GM10847 (cell line): ENCODE measurements around the gene COX4I2.

ENCODE experiments used
- POLR2A ChIP-seq: IDR thresholded peaks from 2 replicates; pipeline ENCODE4 v1.6.1; 2011; ENCODE audit not compliant: insufficient read length; ENCODE audit errors: extremely low read depth

Gene COX4I2

DNA sequence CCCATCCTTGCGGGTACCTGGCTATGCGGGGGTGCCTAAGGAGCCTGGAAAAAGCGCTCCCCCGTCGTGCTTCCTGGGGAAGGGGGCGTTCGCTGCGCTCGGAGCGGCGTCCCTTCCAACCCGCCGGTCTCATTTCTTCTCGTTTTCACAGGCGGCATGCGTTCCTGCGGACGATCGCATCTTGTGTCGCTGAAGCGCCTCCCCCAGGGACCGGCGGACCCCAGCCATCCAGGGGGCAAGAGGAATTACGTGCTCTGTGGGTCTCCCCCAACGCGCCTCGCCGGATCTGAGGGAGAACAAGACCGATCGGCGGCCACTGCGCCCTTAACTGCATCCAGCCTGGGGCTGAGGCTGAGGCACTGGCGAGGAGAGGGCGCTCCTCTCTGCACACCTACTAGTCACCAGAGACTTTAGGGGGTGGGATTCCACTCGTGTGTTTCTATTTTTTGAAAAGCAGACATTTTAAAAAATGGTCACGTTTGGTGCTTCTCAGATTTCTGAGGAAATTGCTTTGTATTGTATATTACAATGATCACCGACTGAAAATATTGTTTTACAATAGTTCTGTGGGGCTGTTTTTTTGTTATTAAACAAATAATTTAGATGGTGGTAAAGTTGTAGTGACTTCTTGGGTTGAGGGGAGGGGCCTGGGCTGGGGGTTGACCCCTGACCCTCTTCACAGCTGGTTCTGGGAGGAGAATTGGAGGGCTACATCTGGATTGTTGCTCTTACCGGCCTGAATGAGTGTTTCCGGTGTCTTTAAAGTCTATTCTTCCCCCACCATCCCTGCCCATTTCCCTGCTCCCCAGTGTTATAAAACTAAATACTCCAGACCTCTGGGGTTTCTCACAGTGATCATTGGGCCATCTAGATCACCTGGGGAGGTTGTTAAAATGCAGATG is 31.6 kb upstream of the COX4I2 start:
- no peak for TF ChIP-seq POLR2A

DNA sequence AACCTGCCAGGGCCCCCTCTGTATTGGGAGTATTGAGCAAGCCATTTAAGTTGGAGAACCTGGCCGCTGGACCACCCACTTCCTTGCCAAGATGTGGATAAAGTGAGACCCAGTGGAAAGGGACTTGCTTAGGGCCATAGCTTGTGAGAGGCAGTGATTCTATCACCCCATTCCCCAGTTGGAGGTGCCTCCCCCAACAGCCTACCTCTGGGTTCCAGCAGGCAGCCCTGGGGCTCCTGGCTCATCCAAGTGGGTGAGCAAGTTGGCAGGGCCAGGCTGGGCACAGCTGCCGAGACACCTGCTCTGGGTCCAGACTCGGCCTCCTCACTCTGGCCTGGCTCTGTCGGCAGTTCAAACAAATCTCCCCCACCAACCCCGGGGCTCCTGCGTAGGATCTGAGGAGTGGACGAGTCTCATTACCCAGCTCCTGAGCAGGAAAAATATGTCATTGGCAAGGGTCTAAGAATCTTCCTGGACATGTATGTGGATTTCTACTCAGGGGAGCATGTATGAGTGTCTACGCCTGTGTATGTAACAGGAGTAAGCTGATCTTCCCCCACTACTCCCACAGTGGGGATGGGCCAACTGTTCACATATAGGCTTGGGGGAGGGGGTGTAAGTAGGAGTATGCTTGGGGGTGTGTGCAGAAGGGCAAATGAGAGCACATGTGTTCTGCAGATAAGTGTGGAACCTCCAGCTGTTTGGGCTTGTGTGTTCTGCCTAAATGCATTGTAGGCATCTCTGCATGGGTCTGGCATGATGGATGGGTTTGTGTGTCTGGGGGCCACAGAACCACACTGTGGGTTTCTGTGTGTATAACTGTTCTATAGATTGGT is 30.7 kb upstream of the COX4I2 start:
- TF ChIP-seq POLR2A, result no peak

DNA sequence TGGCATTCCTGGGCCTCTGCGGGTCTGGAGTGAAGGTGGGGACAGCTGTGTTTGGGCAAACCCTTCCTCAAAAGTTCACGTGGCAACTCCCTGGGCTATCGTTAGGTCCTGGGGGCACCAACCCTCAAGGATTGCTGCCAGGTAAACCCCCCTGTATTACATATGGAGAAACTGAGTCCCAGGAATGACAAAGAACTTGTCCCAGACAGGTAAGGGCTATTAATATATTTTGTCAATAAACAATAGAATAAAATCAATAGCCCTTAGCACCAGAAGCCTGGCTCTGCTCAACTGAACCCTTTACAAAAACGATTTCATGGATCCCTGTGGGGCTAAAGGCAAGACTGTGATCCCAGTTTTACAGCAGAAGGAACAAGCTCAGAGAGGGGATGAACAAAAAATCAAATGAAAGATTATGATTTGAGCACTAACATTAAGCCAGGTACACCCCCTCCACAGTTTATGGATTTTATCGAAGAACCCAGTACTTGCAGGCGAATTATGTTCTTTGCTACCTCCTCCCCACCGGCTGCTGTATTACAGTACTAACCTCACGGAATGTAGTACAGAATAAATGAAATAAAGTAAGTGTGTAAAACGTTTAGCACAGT is 30.0 kb upstream of the COX4I2 start:
- no peak for TF ChIP-seq POLR2A

DNA sequence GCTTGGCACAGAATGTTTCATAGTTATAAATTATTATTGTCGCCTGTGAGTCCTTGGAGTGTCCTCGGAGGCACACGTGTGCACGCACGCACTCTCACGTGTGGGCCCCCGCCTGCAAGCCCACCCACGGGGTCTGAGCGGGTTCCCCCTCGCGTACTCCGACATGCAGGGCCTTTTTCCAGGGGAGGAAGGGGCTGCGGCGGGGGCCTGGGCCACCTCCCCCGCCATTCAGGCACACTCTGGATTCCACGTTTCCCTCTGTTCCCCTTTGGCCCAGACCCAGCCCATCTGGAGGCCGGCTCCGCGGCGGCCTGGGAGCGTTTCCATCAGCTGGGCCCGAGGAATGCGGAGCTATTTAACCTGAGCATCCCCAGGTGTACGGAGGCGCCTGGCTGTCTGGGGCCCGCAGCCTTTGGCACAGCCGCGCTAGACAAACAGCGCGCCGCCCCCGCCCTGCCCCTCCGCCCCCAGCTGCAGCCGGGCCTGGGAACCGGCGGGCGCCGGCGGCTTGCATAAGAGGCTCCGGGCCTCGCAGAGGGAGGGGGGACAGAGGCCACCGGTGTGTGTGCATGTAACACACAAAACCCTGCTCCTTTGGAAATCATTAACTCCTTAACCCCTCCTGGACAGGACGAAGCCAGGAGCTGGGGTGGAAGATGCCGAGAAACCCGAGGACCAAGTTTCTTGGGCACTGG is 29.3 kb upstream of the COX4I2 start:
- no peak for TF ChIP-seq POLR2A

DNA sequence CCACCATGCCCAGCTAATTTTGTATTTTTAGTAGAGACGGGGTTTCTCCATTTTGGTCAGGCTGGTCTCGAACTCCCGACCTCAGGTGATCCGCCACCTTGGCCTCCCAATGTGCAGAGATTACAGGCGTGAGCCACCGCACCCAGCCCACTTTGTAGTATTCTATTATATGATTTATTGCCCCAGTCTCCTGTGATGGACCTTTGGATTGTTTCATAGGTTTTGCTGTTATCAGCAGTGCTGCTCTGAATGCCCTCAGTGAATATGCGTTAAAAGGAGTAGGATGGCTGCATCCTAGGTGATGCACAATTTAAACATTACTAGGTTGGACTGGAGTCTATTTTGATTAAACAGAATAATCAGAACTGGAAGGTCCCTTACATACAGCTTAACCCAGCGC is 22.3 kb upstream of the COX4I2 start:
- no peak for TF ChIP-seq POLR2A

DNA sequence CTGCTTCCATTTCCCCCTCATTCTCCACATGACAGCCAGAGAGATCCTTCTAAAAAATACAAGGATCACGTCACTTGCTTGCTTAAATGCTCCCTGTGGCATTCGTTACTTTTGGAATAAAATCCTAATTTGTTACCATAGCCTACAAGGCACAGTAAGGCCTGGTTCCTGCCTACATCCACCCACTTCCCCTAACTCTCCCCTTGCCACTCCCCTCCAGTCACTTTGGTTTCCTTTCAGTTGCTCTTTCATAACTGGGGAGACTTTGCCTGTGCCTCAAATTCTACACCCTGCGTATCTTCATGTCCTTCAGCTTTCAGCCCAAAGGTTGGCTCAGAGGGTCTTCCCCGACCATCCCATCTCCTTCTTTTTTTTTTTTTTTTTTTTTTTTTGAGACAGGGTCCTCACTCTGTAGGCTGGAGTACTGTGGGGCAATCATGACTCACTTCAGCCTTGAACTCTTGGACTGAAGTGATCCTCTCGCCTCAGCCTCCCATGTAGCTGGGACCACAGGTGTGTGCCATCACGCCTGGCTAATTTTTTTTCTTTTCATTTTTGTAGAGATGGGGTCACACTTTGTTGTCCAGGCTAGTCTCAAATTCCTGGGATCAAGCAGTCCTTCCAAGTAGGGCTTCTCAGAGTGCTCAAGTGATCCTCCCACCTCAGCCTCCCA is 20.1 kb upstream of the COX4I2 start:
- TF ChIP-seq POLR2A, result no peak

GRCh38 chr20:31620246-31620645 is 17.5 kb upstream of the COX4I2 start:
- TF ChIP-seq POLR2A, result no peak

DNA sequence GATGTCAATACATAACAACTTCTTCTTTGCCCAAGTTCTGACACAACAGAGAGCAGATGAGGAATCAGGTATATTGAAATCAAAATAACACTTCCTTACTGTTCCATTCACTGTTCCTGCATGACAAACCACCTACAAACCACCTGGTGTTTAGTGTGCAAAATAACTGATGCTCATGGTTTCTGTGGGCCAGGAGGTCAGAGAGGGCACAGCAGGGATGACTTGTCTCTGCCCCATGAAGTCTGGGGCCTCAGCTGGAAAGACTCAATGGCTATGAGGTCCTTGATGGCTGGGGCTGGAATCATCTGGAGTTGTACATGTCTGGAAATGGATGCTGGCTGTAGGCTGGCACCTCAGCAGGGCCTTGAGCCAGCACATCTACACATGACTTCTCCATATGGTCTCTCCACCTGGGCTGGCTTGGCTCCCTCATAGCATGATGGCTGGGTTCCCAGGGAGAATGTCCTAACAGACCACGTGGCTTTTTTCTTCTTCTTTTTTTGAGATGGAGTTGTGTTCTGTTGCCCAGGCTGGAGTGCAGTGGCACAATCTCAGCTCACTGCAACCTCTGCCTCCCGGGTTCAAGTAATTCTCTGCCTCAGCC is 7.4 kb upstream of the COX4I2 start:
- TF ChIP-seq POLR2A, result no peak

- no peak for TF ChIP-seq POLR2A
Measured at GRCh38 chr20:31632548-31633338, 5.0 kb upstream of the COX4I2 start.

- no peak for TF ChIP-seq POLR2A
Measured at GRCh38 chr20:31633339-31633914, 4.3 kb upstream of the COX4I2 start.

DNA sequence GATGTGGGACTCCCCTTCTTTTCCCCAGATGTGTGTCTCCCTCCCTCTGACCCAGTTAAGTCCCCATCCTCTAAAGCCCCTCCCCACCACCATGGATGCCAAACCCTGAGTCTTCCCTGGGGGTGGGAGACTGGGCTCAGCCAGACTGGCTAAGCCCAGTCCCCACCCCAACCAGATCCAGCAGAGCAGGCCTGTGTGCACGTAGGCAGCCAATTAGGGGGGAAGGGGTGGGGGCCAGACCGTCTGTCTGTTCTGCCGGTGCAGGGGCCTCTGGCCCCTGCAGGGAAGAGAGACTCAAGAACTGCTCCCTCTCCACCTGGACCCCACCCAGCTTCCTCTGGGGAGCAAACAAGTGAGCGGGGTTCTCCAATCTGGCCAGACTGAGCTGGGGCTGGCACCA is 605 bp downstream of the COX4I2 start:
- TF ChIP-seq POLR2A, result no peak

GRCh38 chr20:31638816-31639215 is 1.1 kb downstream of the COX4I2 start:
- no peak for TF ChIP-seq POLR2A

DNA sequence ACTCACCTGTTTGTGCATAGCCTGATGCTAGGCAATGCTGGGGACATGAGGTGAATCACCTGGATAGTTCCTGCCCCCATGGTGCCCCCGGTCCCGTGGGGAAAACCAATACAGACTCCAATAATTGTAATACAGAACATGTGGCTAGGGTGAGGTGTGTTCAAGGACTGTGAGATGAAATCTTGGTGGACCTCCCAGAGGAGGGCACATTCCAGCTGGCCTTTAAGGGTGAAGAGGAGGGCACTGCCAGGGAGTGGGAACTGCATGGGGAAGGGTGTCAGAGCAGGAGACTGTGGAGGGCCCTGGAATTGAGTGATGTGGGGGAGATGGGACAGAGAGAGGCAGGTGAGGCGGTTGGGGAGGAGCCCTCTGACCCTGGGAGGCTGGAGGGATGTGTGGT is 2.5 kb downstream of the COX4I2 start:
- TF ChIP-seq POLR2A, result no peak

GRCh38 chr20:31641391-31641790 is 3.7 kb downstream of the COX4I2 start:
- TF ChIP-seq POLR2A, result no peak

DNA sequence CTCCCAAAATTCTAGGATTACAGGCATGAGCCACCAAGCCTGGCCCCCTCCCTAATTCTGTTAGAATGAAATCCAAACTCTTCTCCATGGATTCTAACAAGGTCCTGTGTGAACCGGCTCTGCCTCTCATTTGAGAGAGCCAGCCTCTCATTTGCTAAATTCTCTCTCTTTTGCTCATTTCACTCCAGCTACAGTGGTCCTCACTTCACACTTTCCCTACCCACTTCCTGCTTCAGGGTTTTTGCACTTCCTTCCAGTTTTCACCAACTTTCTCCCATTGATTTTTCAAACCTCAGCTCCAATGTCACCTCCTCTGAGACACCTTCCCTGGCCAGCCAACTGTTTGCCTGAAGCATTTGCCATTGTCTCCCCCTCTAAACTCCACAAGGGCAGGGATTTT is 5.1 kb downstream of the COX4I2 start:
- no peak for TF ChIP-seq POLR2A
